Measurements from ENCODE around the gene HLA-DPB1.

HLA-DPB1 gene

DNA sequence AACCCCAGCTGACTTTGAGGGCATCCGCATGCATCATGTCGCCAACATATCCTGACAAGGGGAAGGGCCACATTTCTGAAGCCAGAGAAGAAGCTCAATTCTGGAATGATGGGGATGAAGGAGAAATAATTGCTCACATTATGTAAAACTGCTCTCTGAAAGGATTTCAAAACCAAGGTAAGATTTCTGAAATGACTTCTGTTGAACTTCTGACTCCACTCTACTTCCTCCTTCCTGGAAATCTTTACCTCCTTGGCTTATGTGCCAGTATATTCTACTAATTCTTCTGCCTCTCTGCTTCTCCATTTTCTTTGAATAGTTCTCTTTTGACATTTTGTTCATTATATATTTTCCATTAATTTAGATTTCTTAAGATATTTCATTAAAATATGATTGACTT, 31.9 kb downstream of the HLA-DPB1 start:
- no peak overlapping the region for H3K4me3 ChIP-seq (ENCODE audit: low read depth, low read length)
- H3K36me3 ChIP-seq: no peaks in the 10 kb centered on the region
- TF ChIP-seq, protein P1, sequence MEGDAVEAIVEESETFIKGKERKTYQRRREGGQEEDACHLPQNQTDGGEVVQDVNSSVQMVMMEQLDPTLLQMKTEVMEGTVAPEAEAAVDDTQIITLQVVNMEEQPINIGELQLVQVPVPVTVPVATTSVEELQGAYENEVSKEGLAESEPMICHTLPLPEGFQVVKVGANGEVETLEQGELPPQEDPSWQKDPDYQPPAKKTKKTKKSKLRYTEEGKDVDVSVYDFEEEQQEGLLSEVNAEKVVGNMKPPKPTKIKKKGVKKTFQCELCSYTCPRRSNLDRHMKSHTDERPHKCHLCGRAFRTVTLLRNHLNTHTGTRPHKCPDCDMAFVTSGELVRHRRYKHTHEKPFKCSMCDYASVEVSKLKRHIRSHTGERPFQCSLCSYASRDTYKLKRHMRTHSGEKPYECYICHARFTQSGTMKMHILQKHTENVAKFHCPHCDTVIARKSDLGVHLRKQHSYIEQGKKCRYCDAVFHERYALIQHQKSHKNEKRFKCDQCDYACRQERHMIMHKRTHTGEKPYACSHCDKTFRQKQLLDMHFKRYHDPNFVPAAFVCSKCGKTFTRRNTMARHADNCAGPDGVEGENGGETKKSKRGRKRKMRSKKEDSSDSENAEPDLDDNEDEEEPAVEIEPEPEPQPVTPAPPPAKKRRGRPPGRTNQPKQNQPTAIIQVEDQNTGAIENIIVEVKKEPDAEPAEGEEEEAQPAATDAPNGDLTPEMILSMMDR (IDR thresholded peaks at IDR 0.05; ENCODE audit: low read depth, low read length): no peak
- peaks cover 5% of the 10 kb centered on the region for H3K9me3 ChIP-seq (ENCODE audit: severe bottlenecking)
- DNase-seq: no peak
- no peaks in the 10 kb centered on the region for H3K27me3 ChIP-seq (ENCODE audit: insufficient read depth, low read depth, severe bottlenecking)
- H3K27ac ChIP-seq: no peak overlapping the region

DNA sequence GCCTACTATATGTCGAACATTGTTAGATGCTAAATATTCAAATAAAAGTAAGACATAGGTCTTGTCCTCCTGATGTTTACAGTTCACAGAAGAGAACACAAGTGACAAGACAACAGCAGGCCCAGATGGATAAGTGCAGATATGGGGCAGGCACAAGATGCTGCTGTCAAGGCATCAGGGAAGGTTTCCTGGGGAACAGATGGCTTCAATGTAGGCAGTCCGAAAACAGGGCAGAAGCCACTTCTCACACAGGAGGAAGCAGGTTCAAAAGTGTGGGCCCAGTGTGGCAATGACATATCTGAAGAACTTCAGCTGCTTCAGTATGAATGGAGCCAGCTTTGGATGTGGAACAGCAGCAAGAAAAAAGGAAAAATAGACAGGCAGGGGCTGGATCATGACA, 32.5 kb downstream of the HLA-DPB1 start:
- DNase-seq: peak; percentile 56
- peaks cover 5% of the 10 kb centered on the region for H3K9me3 ChIP-seq (ENCODE audit: severe bottlenecking)
- H3K4me3 ChIP-seq (ENCODE audit: low read depth, low read length): no peak overlapping the region
- H3K27ac ChIP-seq: peak overlapping the region; percentile 30
- H3K36me3 ChIP-seq: no peaks in the 10 kb centered on the region
- no peaks in the 10 kb centered on the region for H3K27me3 ChIP-seq (ENCODE audit: insufficient read depth, low read depth, severe bottlenecking)
- TF ChIP-seq, protein P1 (IDR thresholded peaks at IDR 0.05; ENCODE audit: low read depth, low read length): no peak

DNA sequence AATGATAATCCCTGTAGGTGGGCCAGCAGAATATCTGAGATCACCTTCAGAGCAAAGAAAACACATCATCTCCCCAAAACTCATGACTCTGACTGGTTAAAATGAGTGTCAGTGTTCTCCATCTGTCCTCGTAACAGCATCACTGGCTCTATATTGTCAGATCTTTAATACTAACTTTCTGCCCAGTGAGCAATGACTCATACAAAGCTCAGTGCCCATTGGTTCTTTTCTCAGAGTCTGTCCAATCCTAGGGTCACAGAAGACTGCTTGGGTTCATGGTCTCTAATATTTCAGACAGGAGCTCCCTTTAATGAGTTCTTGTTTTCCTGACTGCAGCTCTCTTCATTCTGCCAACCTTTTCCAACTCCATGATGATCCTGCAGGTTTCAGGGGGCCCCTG, 36.4 kb downstream of the HLA-DPB1 start:
- TF ChIP-seq, protein P1 (IDR thresholded peaks at IDR 0.05; ENCODE audit: low read depth, low read length): no peak
- Histone ChIP-seq H3K4me3 (ENCODE audit: low read depth, low read length) (no peak overlapping the region), H3K27me3 (ENCODE audit: insufficient read depth, low read depth, severe bottlenecking) (no peaks in the 10 kb centered on the region), H3K36me3 (no peaks in the 10 kb centered on the region), H3K9me3 (ENCODE audit: severe bottlenecking) (no peaks in the 10 kb centered on the region), H3K27ac (0 out of 2 replicates have a peak overlapping the region, but pooled peaks have one; percentile 9)
- peak; percentile 66 for DNase-seq

DNA sequence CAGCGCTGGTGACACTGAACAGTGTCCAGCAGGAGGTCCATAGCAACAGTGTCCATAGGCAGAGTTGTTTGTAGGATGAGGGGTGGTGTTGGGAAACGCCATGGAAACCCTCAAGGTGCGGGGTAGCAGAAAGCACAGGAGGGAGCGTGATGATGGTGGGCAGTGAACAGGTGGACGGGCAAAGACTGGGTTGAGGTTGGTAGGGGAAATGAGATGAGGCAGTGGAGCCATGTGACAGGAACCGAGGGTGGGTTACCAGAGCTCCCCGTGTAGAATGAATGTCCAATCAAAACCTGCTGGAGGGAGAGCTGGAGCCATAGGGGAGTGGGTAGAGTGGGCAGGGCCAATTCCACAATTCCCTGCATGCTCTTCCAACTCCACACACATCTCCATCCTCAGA, 38.0 kb downstream of the HLA-DPB1 start:
- H3K36me3 ChIP-seq: no peaks in the 10 kb centered on the region
- DNase-seq: no peak
- no peak overlapping the region for H3K4me3 ChIP-seq (ENCODE audit: low read depth, low read length)
- H3K9me3 ChIP-seq (ENCODE audit: severe bottlenecking): no peaks in the 10 kb centered on the region
- no peaks in the 10 kb centered on the region for H3K27me3 ChIP-seq (ENCODE audit: insufficient read depth, low read depth, severe bottlenecking)
- TF ChIP-seq, protein P1 (IDR thresholded peaks at IDR 0.05; ENCODE audit: low read depth, low read length): no peak
- no peak overlapping the region for H3K27ac ChIP-seq

DNA sequence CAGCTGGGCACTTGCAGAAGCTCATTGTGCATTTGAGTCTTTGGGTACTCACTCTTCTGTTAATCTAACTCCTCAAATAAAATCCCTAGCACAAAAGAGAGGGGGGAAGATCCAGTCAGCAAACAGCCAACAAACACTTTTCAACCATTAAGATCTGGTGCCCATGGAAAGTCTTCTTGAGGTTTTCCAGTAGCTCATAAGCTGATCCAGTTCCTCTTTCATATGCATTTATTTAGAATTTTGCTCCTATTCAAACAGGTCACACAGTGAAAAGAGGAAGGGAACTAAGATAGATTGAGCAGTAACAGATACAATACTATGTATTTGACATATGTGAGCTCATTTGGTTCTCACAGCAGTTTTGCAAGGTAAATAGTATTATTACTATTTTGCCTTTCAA, 38.6 kb downstream of the HLA-DPB1 start:
- TF ChIP-seq, protein P1 (IDR thresholded peaks at IDR 0.05; ENCODE audit: low read depth, low read length): no peak
- Histone ChIP-seq H3K9me3 (ENCODE audit: severe bottlenecking) (no peaks in the 10 kb centered on the region), H3K27me3 (ENCODE audit: insufficient read depth, low read depth, severe bottlenecking) (no peaks in the 10 kb centered on the region), H3K27ac (no peak overlapping the region), H3K4me3 (ENCODE audit: low read depth, low read length) (no peak overlapping the region), H3K36me3 (no peaks in the 10 kb centered on the region)
- DNase-seq: no peak

DNA sequence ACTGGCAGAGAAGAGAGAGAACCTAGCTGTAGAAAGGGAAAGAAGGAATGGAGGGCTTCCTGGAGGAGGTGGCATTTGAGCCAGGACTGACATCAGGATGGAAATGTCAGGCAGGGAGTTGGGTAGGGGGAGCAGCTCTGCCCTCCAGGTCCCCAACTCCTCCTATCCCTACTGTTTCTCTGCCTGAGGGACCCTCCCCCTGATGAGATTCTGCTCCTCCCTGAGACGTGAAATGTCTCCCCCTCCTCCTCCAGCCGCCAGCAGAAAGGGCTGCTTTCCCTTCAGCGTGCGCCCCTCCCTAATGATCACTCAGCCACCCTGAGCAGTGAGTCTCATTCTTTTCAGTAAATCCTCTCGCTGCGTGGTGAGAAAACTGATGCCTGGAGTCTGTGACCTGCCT, 40.6 kb downstream of the HLA-DPB1 start:
- Histone ChIP-seq H3K9me3 (ENCODE audit: severe bottlenecking) (no peaks in the 10 kb centered on the region), H3K27ac (no peak overlapping the region), H3K4me3 (ENCODE audit: low read depth, low read length) (peak overlapping the region; percentile 29), H3K27me3 (ENCODE audit: insufficient read depth, low read depth, severe bottlenecking) (no peaks in the 10 kb centered on the region), H3K36me3 (no peaks in the 10 kb centered on the region)
- peak; percentile 45 for DNase-seq
- TF ChIP-seq, protein P1 (IDR thresholded peaks at IDR 0.05; ENCODE audit: low read depth, low read length): no peak

All from WERI-Rb-1 (cell line).